ENCODE data around the gene JAML. TPM values are rescaled to one million over a fixed set of nuclear protein-coding genes. Genes with fewer than 3 reads are reported as not detected.
A peak's percentile ranks its signal among the peaks of the same experiment; 100 is the strongest.

JAML gene
- total RNA-seq, 3 donors from 2014 or later = 7.5 to 15.0 (median 7.7) TPM

- peaks cover 16% of the 10 kb centered on the region for H3K4me1 ChIP-seq (ENCODE audit: low read depth)
- H3K9me3 ChIP-seq = no peaks in the 10 kb centered on the region
- no peak for ATAC-seq
- H3K4me3 ChIP-seq = no peak overlapping the region
- DNase-seq = no peak
- no peak for TF ChIP-seq CTCF (IDR thresholded peaks at IDR 0.05)
- intact Hi-C loops (cut with DNase I, micrococcal nuclease) = no loop called here
- no peaks in the 10 kb centered on the region for H3K36me3 ChIP-seq (ENCODE audit: low read depth)
Observed at GRCh38 chr11:118258410-118258809, 33.6 kb upstream of the JAML start.

GRCh38 chr11:118252688-118253087 lies 27.9 kb upstream of the JAML start:
- no peak overlapping the region for H3K4me3 ChIP-seq
- intact Hi-C loops (cut with DNase I, micrococcal nuclease) = no loop called here
- H3K4me1 ChIP-seq (ENCODE audit: low read depth) = peaks cover 5% of the 10 kb centered on the region
- no peak for TF ChIP-seq CTCF (IDR thresholded peaks at IDR 0.05)
- no peaks in the 10 kb centered on the region for H3K9me3 ChIP-seq
- DNase-seq (no peak), ATAC-seq (peak; percentile 2)
- H3K36me3 ChIP-seq (ENCODE audit: low read depth) = no peaks in the 10 kb centered on the region

- peak; percentile 88 to 99 (median 91) for DNase-seq
- H3K4me3 ChIP-seq = peak within 1 kb of the TSS; percentile 36
- TF ChIP-seq CTCF (IDR thresholded peaks at IDR 0.05) = no peak
- intact Hi-C loops (cut with DNase I, micrococcal nuclease) = no loop called here
- ATAC-seq = peak; percentile 98
- no peaks in the 10 kb centered on the region for H3K9me3 ChIP-seq
- H3K36me3 ChIP-seq (ENCODE audit: low read depth) = no peaks in the 10 kb centered on the region
- H3K4me1 ChIP-seq (ENCODE audit: low read depth) = peaks cover 10% of the 10 kb centered on the region
Observed at GRCh38 chr11:118251858-118252652, 27.2 kb upstream of the JAML start, which contains the start of gene MPZL3. MPZL3 (minus strand) TSS chr11:118252365; CDS start chr11:118252294, 71 bp downstream.

GRCh38 chr11:118247041-118247440 lies 22.2 kb upstream of the JAML start:
- Histone ChIP-seq H3K9me3 (no peaks in the 10 kb centered on the region), H3K36me3 (ENCODE audit: low read depth) (no peaks in the 10 kb centered on the region), H3K4me1 (ENCODE audit: low read depth) (peaks cover 13% of the 10 kb centered on the region), H3K4me3 (no peak overlapping the region)
- no peak for TF ChIP-seq CTCF (IDR thresholded peaks at IDR 0.05)
- DNase-seq = no peak
- intact Hi-C loops (cut with DNase I, micrococcal nuclease) = no loop called here
- ATAC-seq = peak; percentile 57

- peaks cover 16% of the 10 kb centered on the region for H3K4me1 ChIP-seq (ENCODE audit: low read depth)
- intact Hi-C loops (cut with DNase I, micrococcal nuclease) = no loop called here
- no peak for TF ChIP-seq CTCF (IDR thresholded peaks at IDR 0.05)
- no peak for DNase-seq
- H3K4me3 ChIP-seq = no peak overlapping the region
- H3K9me3 ChIP-seq = no peaks in the 10 kb centered on the region
- H3K36me3 ChIP-seq (ENCODE audit: low read depth) = no peaks in the 10 kb centered on the region
- no peak for ATAC-seq
Observed at GRCh38 chr11:118245936-118246562, 21.2 kb upstream of the JAML start.
